DMS79 (cell line): ENCODE results near the gene MT1E.
"Not testable (repeated sequence)": the region's sequence is repeated elsewhere in the genome, so short reads cannot be mapped to it uniquely, and the experiment has no call there.

ENCODE experiments used
- DNase-seq: peaks from one replicate; lab custom pipeline; 2025; lab: John Stamatoyannopoulos, UW

Gene MT1E

DNA sequence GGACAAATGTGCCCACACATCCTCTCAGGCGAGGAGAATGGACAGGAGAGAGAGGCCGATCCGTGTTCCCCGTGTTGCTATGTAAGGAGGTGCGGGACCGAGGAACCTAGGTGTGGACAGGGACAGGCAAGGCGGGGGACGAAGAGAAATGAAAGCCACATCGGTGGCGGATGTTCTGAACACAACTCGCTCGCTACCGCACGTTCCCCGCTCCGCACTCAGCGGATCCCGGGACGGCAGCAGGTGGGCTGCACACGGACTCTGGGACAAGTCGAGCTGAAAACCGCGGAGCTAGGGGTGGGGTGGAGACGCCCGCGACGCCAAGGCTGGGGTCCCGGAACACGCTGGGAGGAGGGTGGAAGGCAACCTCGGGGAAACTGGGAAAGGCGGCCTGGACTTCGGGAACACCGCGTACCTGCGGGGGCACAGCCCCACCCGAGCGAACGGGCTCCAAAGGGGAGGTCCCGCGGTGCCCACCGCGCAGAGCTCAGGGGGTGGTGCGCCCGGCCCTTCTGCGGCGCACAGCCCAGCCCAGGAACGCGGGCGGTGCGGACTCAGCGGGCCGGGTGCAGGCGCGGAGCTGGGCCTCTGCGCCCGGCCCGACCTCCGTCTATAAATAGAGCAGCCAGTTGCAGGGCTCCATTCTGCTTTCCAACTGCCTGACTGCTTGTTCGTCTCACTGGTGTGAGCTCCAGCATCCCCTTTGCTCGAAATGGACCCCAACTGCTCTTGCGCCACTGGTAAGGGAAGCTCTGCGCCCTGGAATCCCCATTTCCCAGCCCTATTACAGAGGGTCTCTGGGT is at the start of gene MT1E:
Gene MT1E, plus strand, starts transcription at position 642 of the 803 bp plus-strand sequence. Its CDS starts 71 bp downstream, at position 713.
- DNase-seq = no peak

DNA sequence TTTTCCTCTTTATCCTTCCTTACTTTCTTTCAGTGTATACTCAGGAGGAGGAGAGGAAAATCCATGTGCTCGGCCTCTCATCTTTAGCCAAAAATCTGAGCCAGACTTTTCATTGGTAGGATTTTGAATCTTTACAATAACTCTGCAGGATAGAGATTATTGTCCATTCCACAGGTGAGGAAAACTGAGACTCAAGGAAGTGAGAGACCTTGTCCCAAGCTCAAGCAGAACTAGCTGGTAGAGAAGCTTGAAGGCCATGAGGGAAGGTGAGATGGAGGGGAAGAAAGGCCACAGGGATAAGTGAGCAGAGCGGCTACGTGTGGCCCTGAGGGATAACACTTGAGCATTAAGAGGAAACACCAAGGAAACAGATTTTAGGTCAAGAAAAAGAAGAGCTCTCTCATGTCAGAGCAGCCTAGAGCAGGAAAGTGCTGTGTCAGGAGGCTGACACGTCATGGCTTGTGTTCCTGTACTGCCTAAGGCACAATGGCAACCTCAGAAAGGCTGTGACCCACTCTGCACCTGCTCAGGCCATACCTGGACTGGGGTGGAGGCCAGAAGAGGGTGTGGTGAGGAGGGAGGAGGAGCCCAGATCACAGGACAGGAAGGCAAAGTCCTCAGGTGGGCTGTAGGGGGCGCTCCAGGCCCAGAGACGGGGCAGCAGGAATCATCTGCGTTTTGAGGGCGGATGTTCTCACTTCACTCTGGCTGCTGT is 48.8 kb upstream of the MT1E start:
- no peak for DNase-seq

DNA sequence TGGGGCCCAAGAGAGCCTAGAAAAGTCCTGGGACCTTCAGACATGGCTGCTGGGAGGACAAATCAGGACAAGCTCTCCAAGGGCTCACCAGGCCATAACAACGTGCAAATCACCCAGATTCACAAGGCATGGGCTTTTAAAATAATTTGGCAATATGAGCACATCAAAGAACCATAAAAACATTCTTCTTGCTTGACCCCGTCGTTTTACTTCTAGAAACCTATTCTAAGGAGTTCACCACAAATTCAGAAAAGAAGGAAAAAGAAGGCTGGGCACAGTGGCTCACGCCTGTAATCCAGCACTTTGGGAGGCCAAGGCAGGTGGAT is 48.3 kb upstream of the MT1E start:
- no peak for DNase-seq

DNA sequence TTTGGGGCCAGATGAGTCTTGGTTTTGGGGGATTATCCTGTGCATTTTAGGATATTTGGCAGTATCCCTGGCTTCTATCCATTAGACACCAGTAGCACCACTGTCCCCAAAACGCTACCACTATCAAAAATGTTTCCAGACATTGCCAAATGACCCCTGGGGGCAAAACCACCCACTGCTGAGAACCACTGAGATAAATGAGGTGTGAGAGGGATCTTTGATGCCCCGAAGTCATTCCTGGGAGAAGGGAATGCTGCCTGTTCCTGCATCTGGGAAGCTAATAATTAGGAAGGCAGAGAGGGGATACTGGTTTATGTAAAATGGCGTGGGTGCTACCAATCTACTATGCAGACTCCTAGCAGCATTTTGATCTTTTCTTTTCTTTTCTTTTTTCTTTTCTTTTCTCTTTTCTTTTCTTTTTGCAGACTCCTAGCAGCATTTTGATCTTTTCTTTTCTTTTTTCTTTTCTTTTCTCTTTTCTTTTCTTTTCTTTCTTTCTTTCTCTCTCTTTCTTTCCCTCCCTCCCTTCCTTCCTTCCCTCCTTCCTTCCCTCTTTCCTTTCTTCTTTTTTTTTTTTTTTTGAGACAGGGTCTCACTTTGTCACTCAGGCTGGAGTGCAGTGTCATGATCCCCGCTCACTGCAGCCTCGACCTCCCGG is 45.1 kb upstream of the MT1E start:
- DNase-seq = no peak

DNA sequence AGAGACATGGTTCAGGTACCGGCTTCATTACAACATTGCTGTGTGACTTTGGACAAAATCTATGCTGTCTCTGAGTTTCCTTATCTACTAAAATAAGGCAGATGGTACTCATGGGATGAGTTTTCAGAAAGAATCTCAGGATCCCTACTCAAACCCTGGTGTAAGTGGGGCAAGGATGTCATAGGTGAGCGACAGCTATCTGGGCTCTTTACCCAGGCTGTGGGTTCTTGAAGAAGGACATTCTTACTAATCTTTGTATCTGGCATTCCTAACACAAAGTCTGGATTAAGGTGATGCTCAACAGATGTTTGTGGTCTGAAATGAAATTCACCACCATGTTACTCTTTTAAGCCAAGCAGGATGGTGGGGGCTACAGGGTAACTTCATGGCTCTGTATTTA is 42.7 kb upstream of the MT1E start:
- not testable (repeated sequence) for DNase-seq

DNA sequence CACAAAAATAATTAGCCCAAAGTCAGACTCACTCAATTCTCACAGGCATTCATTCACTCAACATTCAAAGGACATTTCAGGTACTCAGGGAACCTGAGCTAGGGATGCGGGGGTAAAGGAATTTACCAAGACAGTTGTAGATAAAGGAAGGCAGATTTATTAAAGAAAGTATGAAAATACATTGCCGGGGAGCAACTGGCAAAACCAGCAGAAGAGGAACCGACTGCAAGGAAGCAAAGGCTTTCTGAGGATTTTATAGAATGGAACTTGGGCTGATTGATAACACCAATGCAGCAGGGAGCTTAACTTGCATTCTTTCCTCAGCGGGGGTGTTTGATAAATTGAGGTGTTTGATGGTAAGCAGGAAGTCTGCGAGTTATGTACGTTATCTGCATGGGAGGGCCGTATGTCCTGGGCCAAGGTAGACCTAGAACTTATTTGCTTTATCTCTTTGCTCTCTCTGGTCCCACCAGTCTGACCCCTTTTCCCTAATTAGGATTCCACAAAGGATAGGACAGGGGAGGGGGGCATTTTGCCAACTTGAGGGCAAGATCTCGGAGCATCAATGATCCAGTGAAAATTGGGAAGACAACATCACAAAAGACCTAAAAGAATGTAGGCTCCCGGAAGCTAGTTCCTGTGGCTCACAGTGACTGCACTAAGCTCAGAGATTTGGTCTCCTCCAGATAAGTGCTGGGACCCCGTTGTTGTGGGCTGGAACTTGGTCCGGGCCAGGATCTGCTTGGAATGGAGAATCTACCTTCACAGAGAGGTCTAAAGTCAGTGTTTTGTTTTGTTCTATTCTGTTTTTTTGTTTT is 42.0 kb upstream of the MT1E start:
- DNase-seq = no peak

DNA sequence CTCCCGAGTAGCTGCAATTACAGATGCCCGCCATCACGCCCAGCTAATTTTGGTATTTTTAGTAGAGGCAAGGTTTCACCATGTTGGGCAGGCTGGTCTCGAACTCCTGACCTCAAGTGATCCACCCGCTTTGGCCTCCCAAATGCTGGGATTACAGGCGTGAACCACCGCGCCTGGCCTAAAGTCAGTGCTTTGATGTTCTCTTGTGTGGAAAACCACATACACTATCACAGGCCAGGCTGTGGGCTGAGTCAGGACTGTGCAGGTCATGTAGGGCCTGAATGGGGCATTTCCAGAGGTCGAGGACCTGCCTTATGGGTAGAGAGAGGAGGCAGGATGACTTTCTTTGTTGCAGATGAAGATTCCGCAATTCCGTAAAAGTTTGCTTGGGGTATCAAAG is 41.3 kb upstream of the MT1E start:
- no peak for DNase-seq

DNA sequence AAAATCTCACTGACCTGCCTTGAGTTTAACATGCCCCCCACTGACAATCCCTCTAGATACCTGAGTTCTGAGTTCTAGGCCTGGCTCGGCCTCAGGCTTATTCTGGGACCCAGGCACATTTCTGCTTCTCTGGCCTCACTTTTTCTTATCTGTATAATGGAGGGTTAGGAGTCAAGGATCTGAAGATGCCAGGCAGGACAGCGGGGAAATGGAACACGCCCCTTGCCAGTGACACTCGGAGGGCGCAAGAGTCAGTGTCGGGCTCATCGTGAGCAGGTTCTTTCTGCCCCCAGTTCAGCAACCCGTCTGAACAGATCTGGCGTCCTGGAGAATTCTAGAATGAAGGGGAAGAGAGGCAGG is 36.8 kb upstream of the MT1E start:
- no peak for DNase-seq

DNA sequence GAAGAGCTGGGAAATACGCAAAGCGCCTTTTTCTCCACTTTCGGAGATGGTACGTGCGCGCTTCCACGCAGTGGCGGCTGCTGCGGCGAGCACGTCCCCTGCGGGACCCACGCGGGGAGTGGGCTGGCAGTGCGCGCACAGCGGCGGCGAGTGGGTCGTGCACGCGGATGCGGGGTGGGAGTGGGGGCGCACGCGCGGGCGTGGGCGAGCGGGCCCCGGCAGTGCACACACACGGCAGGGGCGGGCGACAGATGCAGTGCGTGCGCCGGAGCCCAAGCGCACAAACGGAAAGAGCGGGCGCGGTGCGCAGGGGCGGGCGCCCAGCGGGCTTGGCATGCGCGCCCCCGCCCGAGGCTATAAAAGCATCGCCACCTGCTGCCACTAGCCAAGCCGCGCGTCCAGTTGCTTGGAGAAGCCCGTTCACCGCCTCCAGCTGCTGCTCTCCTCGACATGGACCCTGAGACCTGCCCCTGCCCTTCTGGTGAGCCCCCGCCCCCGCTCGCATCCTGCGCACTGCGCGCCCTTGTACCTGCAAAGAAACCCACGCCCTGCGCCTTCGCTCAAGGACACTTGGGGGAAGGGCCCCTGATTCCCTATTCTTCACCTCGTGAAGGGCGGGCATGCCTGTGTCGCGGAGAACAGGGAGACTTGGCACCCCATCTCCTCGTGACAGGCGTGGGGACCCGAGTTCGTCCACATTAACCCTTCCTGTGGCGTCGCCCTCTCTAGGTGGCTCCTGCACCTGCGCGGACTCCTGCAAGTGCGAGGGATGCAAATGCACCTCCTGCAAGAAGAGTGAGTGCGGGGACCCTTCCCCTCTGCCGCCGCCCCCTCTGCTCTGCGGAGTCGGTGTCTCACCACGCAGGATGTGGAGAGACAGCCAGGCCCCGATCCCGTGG is 36.2 kb upstream of the MT1E start, which contains the start of gene MT3:
Gene MT3, plus strand, starts transcription at position 388 of the 899 bp plus-strand sequence. Its CDS starts 63 bp downstream, at position 451.
- no peak for DNase-seq

DNA sequence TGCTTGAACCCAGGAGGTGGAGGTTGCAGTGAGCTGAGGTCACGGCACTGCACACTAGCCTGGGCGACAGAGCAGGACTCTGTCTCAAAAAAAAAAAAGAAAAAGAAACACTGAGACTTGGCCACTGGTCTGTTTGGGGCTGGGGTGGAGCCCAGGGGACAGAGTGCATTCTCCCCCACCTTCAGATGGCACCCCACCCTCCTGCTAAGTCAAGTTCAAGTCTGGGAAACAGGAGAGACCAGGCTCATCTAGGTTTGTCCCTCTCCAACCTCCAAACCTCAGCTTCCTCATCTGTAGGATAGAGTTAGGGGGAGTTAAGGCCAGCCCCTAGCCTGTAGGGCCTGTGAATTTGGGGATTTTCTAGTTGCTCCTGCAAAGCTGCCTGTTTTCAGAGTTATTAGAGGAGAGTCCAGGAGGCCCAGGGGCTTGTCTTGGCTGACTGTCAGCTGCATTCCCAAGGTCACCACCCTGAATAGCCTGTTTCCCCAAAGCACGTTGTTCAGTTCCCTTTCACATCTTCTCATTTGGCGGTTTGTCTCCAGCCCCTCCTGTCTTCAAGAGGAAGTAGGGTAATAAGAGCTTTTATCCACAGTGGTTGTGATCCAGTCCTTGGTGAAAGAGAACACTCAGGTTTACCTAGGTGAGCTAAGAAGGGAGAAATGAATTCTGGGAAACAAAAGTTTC is 34.1 kb upstream of the MT1E start:
- DNase-seq = no peak

DNA sequence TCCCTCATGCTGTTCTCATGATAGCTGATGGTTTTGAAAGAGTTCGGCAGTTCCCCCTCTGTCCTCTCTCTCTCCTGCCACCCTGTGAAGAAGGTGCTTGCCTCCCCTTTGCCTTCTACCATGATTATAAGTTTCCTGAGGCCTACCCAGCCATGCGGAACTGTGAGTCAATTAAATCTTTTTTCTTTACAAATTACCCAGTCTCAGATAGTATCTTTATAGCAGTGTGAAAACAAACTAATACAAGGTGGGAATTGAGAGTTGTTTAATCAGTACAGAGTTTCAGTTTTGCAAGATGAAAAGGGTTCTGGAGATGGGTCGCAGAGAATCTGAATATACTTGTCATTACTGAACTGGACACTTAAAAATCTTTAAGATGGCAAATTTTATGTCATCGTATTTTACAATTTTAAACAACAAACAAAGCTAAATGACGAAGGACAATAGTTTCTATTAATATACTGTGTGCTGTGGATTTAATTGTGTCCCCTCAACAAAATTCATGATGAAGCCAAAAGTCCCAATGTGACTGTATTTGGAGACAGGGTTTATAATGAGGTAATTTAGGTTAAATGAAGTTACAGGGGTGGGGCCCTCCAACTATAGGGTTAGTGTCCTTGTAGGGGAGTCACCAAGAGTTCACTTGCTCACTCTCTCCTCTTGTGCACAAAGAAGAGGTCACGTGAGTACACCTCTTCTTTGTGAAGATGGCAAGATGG is 31.8 kb upstream of the MT1E start:
- no peak for DNase-seq

DNA sequence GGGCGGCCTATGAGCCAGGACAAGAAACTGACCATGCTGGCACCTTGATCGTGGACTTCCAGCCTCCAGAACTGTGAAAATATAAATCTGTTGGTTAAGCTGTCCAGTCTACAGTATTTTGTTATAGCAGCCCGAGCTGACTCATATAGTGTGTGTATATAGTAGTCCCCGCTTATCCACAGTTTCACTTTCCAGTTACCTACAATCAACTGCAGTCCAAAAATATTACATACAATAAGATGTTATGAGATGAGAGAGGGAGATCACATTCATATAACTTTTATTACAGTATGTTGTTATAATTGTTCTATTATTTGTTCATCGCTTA is 31.3 kb upstream of the MT1E start:
- DNase-seq = no peak

DNA sequence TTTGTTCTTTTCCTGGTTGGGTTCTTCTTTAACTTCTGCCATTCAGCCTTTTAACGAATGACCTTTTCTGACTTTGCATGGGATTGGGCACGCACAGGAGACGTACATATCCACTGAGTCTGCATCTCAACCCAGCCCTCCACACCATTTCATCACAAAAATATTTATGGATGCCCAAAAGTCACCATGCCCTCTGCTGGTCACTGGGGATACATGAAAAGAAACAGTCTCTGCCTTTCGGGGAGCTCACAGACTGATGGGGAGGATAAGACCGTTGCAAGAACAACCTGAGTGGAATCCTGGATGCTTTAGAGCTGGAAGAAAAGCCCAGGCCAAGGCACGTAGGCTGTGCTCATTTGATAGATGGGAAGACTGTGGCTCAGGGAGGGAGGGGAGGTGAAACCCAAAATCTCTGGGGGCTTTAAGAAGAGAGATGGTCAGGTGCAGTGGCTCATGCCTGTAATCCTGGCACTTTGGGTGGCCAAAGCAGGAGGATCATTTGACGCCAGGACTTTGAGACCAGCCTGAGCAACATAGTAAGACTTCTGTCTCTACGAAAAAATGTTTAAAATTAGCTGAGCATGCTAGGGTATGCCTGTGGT is 25.1 kb upstream of the MT1E start:
- no peak for DNase-seq

DNA sequence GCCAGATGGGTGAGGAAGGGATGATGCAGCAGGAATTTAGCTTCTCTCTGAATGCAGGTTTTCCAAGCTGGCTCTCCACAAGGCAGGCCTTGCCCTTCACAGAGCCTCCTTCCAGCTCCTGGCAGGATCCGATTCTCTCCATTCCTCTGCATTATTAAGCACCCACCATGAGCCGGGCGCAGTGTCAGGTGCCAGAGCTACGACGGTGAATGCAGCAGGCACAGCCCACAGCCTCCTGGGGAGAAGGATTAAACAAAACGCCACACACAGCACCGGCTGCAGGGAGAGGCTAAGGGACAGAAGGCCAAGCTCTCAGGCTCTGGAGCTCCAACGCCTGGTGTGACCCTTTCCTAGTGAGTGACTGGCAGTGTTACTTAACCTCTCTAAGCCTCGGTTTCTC is 24.3 kb upstream of the MT1E start:
- no peak for DNase-seq

DNA sequence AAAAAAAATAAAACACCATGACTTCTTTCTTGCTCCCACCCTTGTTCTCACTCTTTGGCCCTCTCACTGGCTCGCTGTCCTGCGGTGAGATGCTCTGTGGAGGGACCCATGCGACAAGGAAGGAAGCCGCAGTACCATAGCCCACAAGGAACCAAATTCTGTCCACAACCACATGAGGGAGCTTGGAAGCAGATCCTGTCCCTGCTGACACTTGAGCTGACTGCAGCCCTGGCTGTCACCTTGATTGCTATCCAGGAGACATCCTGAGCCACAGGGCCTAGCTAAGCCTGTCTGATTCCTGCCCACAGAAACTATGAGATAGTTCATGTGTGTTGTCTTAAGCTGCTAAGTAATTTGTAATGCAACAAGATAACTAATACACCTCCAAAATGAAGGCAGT is 22.0 kb upstream of the MT1E start:
- no peak for DNase-seq

DNA sequence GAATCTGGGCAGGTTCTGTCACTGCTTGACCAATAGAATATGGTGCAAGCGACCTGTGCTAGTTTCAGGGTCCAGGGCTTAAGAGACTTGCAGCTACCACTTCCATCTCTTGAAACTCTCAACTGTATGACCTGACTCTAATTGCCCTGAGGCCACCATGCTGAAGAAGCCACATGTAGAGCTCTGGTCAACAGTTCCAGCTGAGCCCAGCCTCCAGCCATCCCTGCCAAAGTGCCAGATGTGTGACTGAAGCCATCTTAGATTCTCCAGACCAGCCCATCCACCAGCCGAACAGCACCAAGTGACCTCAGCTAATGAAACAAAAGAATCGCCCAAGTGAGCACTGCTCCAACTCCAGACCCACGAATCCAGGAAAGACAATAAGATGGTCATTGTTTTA is 20.6 kb upstream of the MT1E start:
- DNase-seq = no peak

DNA sequence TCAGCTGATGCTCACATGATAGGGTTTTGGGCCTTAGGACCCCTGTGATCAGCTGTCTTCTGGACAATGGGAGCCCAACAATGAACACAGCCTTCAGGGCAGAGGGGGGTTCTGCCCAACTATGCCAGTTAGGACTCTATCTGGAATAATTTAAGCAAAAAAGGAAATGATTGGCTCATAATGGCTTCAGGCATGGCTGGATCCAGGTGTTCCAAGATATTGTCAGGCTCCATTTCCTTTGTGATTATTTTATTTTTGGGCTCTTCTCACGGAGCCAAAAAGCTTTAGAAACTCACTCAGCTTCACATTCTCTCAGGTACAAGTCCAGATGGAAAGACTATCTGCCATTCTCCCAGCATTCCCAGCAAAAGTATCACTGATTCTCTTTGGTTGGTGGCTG is 20.1 kb upstream of the MT1E start:
- no peak for DNase-seq

DNA sequence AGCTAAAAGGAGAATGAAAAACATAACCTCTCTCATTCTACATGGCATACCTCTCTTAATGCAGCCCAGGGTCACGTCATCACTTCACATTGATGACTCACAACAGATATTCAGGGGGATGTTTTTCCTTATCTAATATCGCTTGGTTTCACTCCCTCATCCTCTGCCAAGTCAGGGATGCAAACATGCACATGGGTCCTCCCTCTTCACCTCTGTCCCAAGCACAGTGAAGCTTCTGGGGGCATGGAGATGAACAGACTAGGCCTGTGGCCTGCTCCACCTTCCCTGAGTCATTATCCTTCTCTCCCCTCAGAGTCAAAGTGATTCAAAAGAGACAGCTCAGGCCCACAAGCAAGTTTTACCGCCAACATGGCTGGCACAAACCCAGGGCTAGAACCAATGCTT is 19.5 kb upstream of the MT1E start:
- no peak for DNase-seq

DNA sequence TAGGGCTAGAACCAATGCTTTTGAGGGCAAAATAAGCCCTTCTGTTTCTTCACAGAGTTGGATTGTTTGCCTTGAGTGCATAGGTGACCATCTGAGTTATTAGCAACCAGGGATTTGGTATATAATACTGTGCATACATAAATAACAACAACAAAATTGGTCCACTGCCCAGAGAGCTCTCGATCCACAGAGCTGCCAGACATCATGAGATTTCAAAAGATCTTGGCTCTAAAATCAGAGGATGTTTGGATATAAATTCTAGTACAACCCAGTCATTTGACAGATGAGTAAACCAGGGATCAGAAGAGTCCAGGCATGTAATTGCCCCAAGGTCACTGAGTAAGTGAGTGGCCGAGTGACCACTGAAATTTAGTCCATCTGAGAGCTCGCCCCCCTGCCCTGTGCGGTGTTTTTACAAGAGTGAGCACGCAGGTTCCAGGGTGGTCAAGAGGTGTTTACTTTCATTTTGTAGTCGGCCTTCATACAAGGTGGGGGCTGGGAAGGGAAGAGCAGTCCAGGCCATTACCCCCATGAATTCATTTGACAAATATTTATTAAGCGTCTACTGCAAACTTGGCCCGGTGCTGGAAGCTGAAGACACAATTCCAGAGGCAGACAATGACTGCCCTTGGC is 19.0 kb upstream of the MT1E start:
- no peak for DNase-seq
